Fibroblast of the aortic adventitia (primary cell): ENCODE measurements around the gene GAPDHS. TPM values are rescaled to one million over a fixed set of nuclear protein-coding genes. Genes with fewer than 3 reads are reported as not detected.

ENCODE experiments used
- DNase-seq: peaks from one replicate; pipeline ENCODE4 v3.0.0-alpha.2; 2010; ENCODE audit warnings: low read depth
- H3K4me3 ChIP-seq: 2 replicates; pipeline ENCODE4 v1.5.1; 2011; ENCODE audit warnings: low read depth, mild to moderate bottlenecking, control low read depth, low read length, moderate library complexity
- CTCF ChIP-seq: IDR thresholded peaks from 2 replicates; pipeline ENCODE4 v1.5.1; 2011; ENCODE audit warnings: mild to moderate bottlenecking, low read length, control low read depth, inconsistent platforms; ENCODE audit not compliant: insufficient read depth
- total RNA-seq: library from RNA; depleted of rRNA; stranded (reverse); fragments of >200 nt; gene quantifications from 2 replicates; pipeline ENCODE4 v1.2.3, GENCODE V29; 2012; ENCODE audit warnings: low replicate concordance

GAPDHS gene
- total RNA-seq, 1 donor = not detected

DNA sequence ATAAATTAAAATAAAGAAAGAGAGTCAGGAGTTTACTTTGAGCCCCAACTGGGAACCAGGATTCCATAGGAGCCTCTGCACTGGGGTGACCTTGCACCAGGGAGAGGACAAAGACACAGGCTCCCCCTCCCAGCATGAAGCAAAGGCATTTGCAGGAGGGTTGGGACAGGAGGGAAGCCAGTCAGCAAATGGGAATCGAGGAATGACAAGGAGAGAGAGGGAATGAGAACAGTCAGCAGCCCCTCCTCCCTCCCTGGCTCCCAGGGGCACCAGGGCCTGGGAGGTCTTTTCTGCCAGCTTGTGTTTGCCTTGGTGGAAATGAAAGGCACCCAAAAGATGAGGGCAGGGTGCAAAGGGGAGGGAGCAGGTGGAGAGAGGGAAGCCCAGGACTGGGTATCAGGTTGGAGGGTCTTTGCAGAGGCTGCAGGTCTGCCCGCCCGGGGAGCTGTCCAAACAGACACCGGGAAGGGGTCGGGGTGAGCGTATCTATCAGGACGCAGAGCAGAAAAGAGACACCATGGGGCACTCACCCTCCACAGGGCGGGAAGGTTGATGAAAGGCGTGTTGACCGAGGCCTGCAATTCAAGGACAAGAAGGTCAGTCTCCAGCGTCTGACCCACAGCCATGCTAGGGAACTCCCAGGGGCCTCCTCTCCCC, 8.9 kb upstream of the GAPDHS start:
- H3K4me3 ChIP-seq = no peak overlapping the region
- no peak for DNase-seq
- no peak for TF ChIP-seq CTCF

GRCh38 chr19:35525873-35526272, 7.4 kb upstream of the GAPDHS start:
- no peak overlapping the region for H3K4me3 ChIP-seq
- DNase-seq = no peak
- no peak for TF ChIP-seq CTCF

GRCh38 chr19:35528218-35529038, 4.8 kb upstream of the GAPDHS start, which contains the start of gene SBSN:
Gene SBSN, minus strand, starts transcription at chr19:35528311. Its CDS starts 30 bp downstream, at chr19:35528281.
- no peak within 1 kb of the TSS for H3K4me3 ChIP-seq
- DNase-seq = peak; percentile 75
- no peak for TF ChIP-seq CTCF

GRCh38 chr19:35529241-35530218, 3.7 kb upstream of the GAPDHS start:
- no peak overlapping the region for H3K4me3 ChIP-seq
- no peak for DNase-seq
- TF ChIP-seq CTCF = no peak

DNA sequence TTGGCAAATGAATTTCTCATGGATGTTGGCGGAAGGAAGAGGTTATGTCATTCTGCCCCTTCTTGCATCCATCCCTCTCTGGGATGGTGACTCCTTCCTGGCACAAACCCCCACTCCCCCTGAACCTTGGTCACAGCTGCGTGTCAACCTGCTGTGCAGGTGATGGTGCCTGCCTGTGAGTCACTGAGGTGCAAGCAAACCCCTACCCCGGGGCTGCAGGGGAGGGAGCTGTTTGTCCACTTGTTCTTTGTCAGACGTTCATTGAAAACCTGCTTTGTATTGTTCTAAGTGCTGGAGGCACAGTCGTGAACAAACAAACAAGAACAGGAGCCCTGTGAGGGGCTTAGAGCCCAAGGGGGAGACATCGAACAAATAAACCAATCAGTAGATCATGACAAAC, 2.0 kb upstream of the GAPDHS start:
- no peak overlapping the region for H3K4me3 ChIP-seq
- DNase-seq = no peak
- no peak for TF ChIP-seq CTCF

GRCh38 chr19:35533822-35534392, 651 bp downstream of the GAPDHS start:
- H3K4me3 ChIP-seq = no peak overlapping the region
- TF ChIP-seq CTCF = no peak
- DNase-seq = peak; percentile 29
